Nephron progenitor cell (in vitro differentiated cells): ENCODE measurements around the gene TROAP.

Experiments
- DNase-seq: peaks from one replicate; pipeline ENCODE4 v3.0.0; 2021
- H3K27ac Mint-ChIP-seq: 2 replicates; pipeline ENCODE4 v1.8.0; 2021; ENCODE audit warnings: mild to moderate bottlenecking, moderate library complexity, mixed read lengths
- H3K27me3 Mint-ChIP-seq: 2 replicates; pipeline ENCODE4 v1.8.0; 2021; ENCODE audit warnings: mild to moderate bottlenecking, low read depth, mixed read lengths; ENCODE audit not compliant: poor library complexity
- H3K36me3 Mint-ChIP-seq: 2 replicates; pipeline ENCODE4 v1.8.0; 2021; ENCODE audit warnings: low read depth, mixed read lengths
- H3K4me1 Mint-ChIP-seq: 2 replicates; pipeline ENCODE4 v1.8.0; 2021; ENCODE audit warnings: mixed read lengths
- H3K4me3 Mint-ChIP-seq: 2 replicates; pipeline ENCODE4 v1.8.0; 2021; ENCODE audit warnings: mild to moderate bottlenecking, moderate library complexity, mixed read lengths
- H3K9me3 Mint-ChIP-seq: 2 replicates; pipeline ENCODE4 v1.8.0; 2021; ENCODE audit warnings: mild to moderate bottlenecking, moderate library complexity, mixed read lengths
- CTCF ChIP-seq: fragments of 200-600 bp; sonication (generic); IDR thresholded peaks from 2 replicates; pipeline ENCODE4 v1.5.0; 2021; ENCODE audit warnings: antibody characterized with exemption

Gene TROAP

GRCh38 chr12:49348781-49349180 is 25.7 kb downstream of the TROAP start:
- Mint-ChIP-seq H3K27me3 (peaks cover 98% of the 10 kb centered on the region), H3K36me3 (no peaks in the 10 kb centered on the region), H3K27ac (no peak overlapping the region), H3K4me1 (peaks cover 41% of the 10 kb centered on the region), H3K9me3 (no peaks in the 10 kb centered on the region), H3K4me3 (peak overlapping the region; percentile 28)
- no peak for TF ChIP-seq CTCF
- no peak for DNase-seq

DNA sequence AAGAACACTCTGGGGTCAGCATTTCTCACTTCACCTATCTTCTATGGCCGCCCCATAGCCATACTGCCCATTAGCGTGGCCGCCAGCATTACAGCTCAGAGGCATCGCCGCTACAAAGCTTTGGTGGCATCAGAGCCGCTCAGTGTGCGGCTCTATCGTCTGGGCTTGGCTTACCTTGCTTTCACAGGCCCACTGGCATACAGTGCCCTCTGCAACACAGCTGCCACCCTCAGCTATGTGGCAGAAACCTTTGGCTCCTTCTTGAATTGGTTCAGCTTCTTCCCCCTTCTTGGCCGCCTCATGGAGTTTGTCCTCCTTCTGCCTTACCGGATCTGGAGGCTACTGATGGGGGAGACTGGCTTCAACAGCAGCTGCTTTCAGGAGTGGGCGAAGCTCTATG is 26.2 kb downstream of the TROAP start:
- TF ChIP-seq CTCF: no peak
- H3K9me3 Mint-ChIP-seq: no peaks in the 10 kb centered on the region
- DNase-seq: no peak
- no peak overlapping the region for H3K27ac Mint-ChIP-seq
- peaks cover 98% of the 10 kb centered on the region for H3K27me3 Mint-ChIP-seq
- H3K4me3 Mint-ChIP-seq: peak overlapping the region; percentile 28
- peaks cover 36% of the 10 kb centered on the region for H3K4me1 Mint-ChIP-seq
- no peaks in the 10 kb centered on the region for H3K36me3 Mint-ChIP-seq

- no peak for DNase-seq
- H3K27ac Mint-ChIP-seq: no peak overlapping the region
- no peak for TF ChIP-seq CTCF
- no peaks in the 10 kb centered on the region for H3K9me3 Mint-ChIP-seq
- peaks cover 10% of the 10 kb centered on the region for H3K4me1 Mint-ChIP-seq
- no peak overlapping the region for H3K4me3 Mint-ChIP-seq
- no peaks in the 10 kb centered on the region for H3K36me3 Mint-ChIP-seq
- peaks cover 85% of the 10 kb centered on the region for H3K27me3 Mint-ChIP-seq
Observed at GRCh38 chr12:49352351-49352750, 29.3 kb downstream of the TROAP start.

DNA sequence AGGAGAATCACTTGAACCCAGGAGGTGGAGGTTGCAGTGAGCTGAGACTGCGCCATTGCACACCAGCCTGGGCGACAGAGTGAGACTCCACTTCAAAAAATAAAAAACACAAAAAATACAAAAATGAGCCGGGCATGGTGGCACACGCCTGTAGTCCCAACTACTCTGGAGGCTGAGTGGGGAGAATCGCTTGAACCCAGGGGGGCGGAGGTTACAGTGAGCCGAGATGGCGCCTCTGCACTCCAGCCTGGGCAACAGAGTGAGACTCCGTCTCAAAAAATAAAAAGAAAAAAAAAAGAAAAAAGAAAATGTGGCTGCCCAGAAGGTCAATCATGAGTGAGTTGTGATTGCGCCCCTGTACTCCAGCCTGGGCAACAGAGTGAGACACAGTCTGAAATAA is 32.9 kb downstream of the TROAP start:
- H3K27me3 Mint-ChIP-seq: peaks cover 71% of the 10 kb centered on the region
- no peak for DNase-seq
- H3K9me3 Mint-ChIP-seq: no peaks in the 10 kb centered on the region
- no peak for TF ChIP-seq CTCF
- no peaks in the 10 kb centered on the region for H3K36me3 Mint-ChIP-seq
- H3K4me1 Mint-ChIP-seq: peaks cover 14% of the 10 kb centered on the region
- H3K27ac Mint-ChIP-seq: no peak overlapping the region
- no peak overlapping the region for H3K4me3 Mint-ChIP-seq

- Mint-ChIP-seq H3K36me3 (no peaks in the 10 kb centered on the region), H3K27ac (no peak overlapping the region), H3K4me3 (no peak overlapping the region), H3K27me3 (peaks cover 61% of the 10 kb centered on the region), H3K4me1 (peaks cover 14% of the 10 kb centered on the region), H3K9me3 (no peaks in the 10 kb centered on the region)
- TF ChIP-seq CTCF: peak; percentile 55
- no peak for DNase-seq
Observed at GRCh38 chr12:49357103-49357678, 34.1 kb downstream of the TROAP start.

- Mint-ChIP-seq H3K36me3 (no peaks in the 10 kb centered on the region), H3K4me3 (no peak overlapping the region), H3K9me3 (no peaks in the 10 kb centered on the region), H3K27me3 (peaks cover 58% of the 10 kb centered on the region), H3K4me1 (peaks cover 14% of the 10 kb centered on the region), H3K27ac (no peak overlapping the region)
- peak; percentile 52 for DNase-seq
- peak; percentile 77 for TF ChIP-seq CTCF
Observed at GRCh38 chr12:49358483-49359141, 35.6 kb downstream of the TROAP start.
